ENCODE results near the gene SOX3.

DNA sequence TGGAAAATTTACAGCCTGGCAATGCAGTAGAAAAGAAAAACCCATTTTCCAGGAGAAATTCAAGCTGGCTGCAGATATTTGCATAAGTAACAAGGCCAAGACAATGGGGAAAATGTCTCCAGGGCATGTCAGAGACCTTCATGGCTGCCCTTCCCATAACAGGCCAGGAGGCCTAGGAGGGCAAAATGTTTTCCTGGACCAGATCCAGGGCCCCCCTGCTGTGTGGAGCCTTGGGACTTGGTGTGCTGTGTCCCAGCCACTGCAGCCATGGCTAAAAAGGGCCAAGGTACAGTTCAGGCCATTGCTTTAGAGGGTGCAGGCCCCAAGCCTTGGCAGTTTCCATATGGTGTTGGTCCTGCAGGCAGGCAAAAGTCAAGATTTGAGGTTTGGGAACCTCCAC is 29.8 kb downstream of the SOX3 start:
- TF ChIP-seq CTCF (IDR thresholded peaks at IDR 0.05), result no peak
- no peak for TF ChIP-seq POLR2A (IDR thresholded peaks at IDR 0.05)

All from thyroid gland (tissue), 4 donors.